HepG2 (cell line): ENCODE results near the gene POMT2. TPM values are rescaled to one million over a fixed set of nuclear protein-coding genes. Genes with fewer than 3 reads are reported as not detected.

Experiments used
- FOXC1 ChIP-seq: sonication (generic); formaldehyde crosslinking; IDR thresholded peaks from 2 replicates; pipeline ENCODE4 v1.8.0; 2022; ENCODE audit warnings: mild to moderate bottlenecking, missing genetic modification reagents, borderline replicate concordance
- GATAD2A ChIP-seq: IDR thresholded peaks from 2 replicates; pipeline ENCODE4 v1.6.1; 2016
- KMT2B ChIP-seq: IDR thresholded peaks from 2 replicates; pipeline ENCODE4 v1.6.1; 2016; ENCODE audit warnings: missing genetic modification reagents, missing compliant biosample characterization
- MTA3 ChIP-seq: sonication (generic); formaldehyde crosslinking; IDR thresholded peaks from 2 replicates; pipeline ENCODE4 v1.4.0; 2020; ENCODE audit warnings: missing genetic modification reagents
- NFIB ChIP-seq: sonication (generic); formaldehyde crosslinking; IDR thresholded peaks from 2 replicates; pipeline ENCODE4 v1.9.0; 2021; ENCODE audit warnings: missing genetic modification reagents, mild to moderate bottlenecking, borderline replicate concordance
- RBM39 ChIP-seq: fragments of 200-400 bp; formaldehyde crosslinking; IDR thresholded peaks from one replicate; pipeline ENCODE4 v1.6.1; 2018; ENCODE audit warnings: antibody characterized with exemption, mild to moderate bottlenecking, low read depth, low read length; ENCODE audit not compliant: poor library complexity, severe bottlenecking
- RFX5 ChIP-seq: IDR thresholded peaks from 2 replicates; pipeline ENCODE4 v1.6.1; 2011; ENCODE audit warnings: low read depth, low read length, improper control_type of control experiment
- STAT5B ChIP-seq: sonication (generic); formaldehyde crosslinking; IDR thresholded peaks from 2 replicates; pipeline ENCODE4 v1.4.0; 2020; ENCODE audit warnings: missing genetic modification reagents
- SYNCRIP ChIP-seq: fragments of 200-400 bp; formaldehyde crosslinking; IDR thresholded peaks from 2 replicates; pipeline ENCODE4 v1.6.1; 2018; ENCODE audit warnings: mild to moderate bottlenecking, low read depth, low read length; ENCODE audit not compliant: insufficient read depth
- TBL1XR1 ChIP-seq: fragments of 150-350 bp; IDR thresholded peaks from 2 replicates; pipeline ENCODE4 v1.6.1; 2014; ENCODE audit warnings: borderline replicate concordance, low read length; ENCODE audit not compliant: partially characterized antibody
- TGIF2 ChIP-seq: IDR thresholded peaks from 2 replicates; pipeline ENCODE4 v1.6.1; 2016; ENCODE audit warnings: control low read depth, missing compliant biosample characterization
- ZEB1 ChIP-seq: IDR thresholded peaks from 2 replicates; pipeline ENCODE4 v1.6.1; 2012; ENCODE audit warnings: mild to moderate bottlenecking, low read depth, inconsistent platforms; ENCODE audit not compliant: insufficient replicate concordance
- ZFX ChIP-seq: sonication (generic); formaldehyde crosslinking; IDR thresholded peaks from 2 replicates; pipeline ENCODE4 v1.4.0; 2020; ENCODE audit warnings: mild to moderate bottlenecking, low read depth, missing genetic modification reagents, moderate library complexity
- ZNF296 ChIP-seq: sonication (generic); formaldehyde crosslinking; conservative IDR thresholded peaks from 2 replicates; pipeline ENCODE4 v1.5.0; 2020; ENCODE audit warnings: mild to moderate bottlenecking, missing genetic modification reagents
- ZNF557 ChIP-seq: sonication (generic); formaldehyde crosslinking; IDR thresholded peaks from 2 replicates; pipeline ENCODE4 v1.4.0; 2020; ENCODE audit warnings: missing genetic modification reagents
- ZNF598 ChIP-seq: sonication (generic); formaldehyde crosslinking; IDR thresholded peaks from 2 replicates; pipeline ENCODE4 v1.5.1; 2020; ENCODE audit warnings: mild to moderate bottlenecking, missing genetic modification reagents, borderline replicate concordance
- polyA plus RNA-seq, 8 experiments: library from polyadenylated mRNA; depleted of rRNA in 3 of 8; stranded (reverse) in 7 of 8; unstranded in 1 of 8; fragments of >200 nt; fragmentation: Illumina TruSeq in 4 of 8; extraction: Trizol in 4 of 8; gene quantifications; 2 replicates each; pipeline versions ENCODE4 v1.2.1 to v1.2.3, GENCODE V29; 2011 to 2016; ENCODE audit warnings: low read depth in 4 of 8, missing spikeins in 1 of 8, mixed read lengths in 1 of 8; ENCODE audit not compliant: insufficient read depth in 1 of 8
- total RNA-seq, 5 experiments: library from RNA; depleted of rRNA; stranded (reverse); fragments of >200 nt; fragmentation: Illumina TruSeq; extraction: Trizol; gene quantifications; 2 replicates each; pipeline ENCODE4 v1.2.3, GENCODE V29; 2016; ENCODE audit warnings: low read depth in 1 of 5
- TF ChIP-seq, protein P1 (sequence below): sonication (generic); formaldehyde crosslinking; IDR thresholded peaks from 2 replicates; pipeline ENCODE4 v1.4.0; 2020; ENCODE audit warnings: mild to moderate bottlenecking, missing genetic modification reagents
- TF ChIP-seq, protein P2 (sequence below): sonication (generic); formaldehyde crosslinking; conservative IDR thresholded peaks from 2 replicates; pipeline ENCODE4 v1.4.0; 2020; ENCODE audit warnings: mild to moderate bottlenecking, missing genetic modification reagents, moderate library complexity
- TF ChIP-seq, protein P3 (sequence below): sonication (generic); formaldehyde crosslinking; IDR thresholded peaks from 2 replicates; pipeline ENCODE4 v1.4.0; 2020; ENCODE audit warnings: missing genetic modification reagents
- TF ChIP-seq, protein P4 (sequence below): sonication (generic); formaldehyde crosslinking; IDR thresholded peaks from 2 replicates; pipeline ENCODE4 v1.5.1; 2020; ENCODE audit warnings: mild to moderate bottlenecking, missing genetic modification reagents, moderate library complexity

Gene POMT2
- total and polyA plus RNA-seq, 2 of the 13 experiments (the other 11 are each of a cell fraction or from before 2014, with no cell fraction given): 15.3 to 15.9 TPM

DNA sequence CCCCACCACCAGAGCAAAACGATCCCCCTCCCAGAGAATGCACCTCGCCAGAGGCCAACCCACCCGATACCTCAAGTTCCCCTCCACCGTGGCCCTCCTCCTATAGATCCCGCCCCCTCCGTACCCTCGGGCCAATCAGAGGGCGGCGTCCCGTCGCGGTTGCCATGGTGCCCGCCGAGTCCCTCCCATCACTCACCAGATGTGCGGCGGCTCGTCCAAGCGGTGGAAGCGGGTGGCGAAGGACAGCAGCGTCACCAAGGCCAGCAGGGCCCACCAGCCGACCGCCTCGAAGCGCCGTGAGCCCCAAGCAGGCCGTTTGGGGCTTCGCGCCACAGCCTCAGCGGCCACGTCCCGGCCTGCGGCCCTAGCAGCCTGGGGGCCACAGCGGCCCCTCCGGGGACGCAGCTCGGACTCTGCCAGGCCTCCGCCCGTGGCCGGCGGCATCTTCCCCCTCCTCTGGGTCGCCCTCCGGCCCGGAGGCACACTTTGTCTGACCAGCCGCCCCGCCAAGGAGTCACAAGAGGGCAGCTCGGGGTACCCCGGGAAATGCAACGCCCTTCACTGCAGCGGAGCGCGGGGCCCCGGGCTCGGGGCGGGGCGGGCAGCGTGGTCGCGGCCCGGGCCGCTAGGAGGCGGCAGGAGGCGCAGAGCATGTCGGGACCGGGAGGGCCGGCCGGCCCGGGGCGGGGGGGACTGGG lies at the start of gene POMT2 (continued):
- TF ChIP-seq ZNF557 (CRISPR knock-in tag) (no peak), SYNCRIP (no peak), STAT5B (CRISPR knock-in tag) (no peak), FOXC1 (CRISPR knock-in tag) (0 out of 2 replicates have a peak, but pooled peaks have one; percentile 22), ZFX (CRISPR knock-in tag) (peak; percentile 91), MTA3 (CRISPR knock-in tag) (no peak), TGIF2 (CRISPR knock-in tag) (peak; percentile 46; the same call in 1 of the 2 replicates), NFIB (CRISPR knock-in tag) (no peak), ZEB1 (peak; percentile 4), KMT2B (CRISPR knock-in tag) (peak; percentile 7; the same call in 1 of the 2 replicates), TBL1XR1 (no peak), GATAD2A (CRISPR knock-in tag) (0 out of 2 replicates have a peak, but pooled peaks have one; percentile 5), ZNF598 (peak; percentile 81; the same call in 1 of the 2 replicates), RBM39 (peak; percentile 16), ZNF296 (CRISPR knock-in tag) (no peak; the same call in 1 of the 2 replicates), RFX5 (peak; percentile 35; the same call in 1 of the 2 replicates)
- TF ChIP-seq, protein P1, sequence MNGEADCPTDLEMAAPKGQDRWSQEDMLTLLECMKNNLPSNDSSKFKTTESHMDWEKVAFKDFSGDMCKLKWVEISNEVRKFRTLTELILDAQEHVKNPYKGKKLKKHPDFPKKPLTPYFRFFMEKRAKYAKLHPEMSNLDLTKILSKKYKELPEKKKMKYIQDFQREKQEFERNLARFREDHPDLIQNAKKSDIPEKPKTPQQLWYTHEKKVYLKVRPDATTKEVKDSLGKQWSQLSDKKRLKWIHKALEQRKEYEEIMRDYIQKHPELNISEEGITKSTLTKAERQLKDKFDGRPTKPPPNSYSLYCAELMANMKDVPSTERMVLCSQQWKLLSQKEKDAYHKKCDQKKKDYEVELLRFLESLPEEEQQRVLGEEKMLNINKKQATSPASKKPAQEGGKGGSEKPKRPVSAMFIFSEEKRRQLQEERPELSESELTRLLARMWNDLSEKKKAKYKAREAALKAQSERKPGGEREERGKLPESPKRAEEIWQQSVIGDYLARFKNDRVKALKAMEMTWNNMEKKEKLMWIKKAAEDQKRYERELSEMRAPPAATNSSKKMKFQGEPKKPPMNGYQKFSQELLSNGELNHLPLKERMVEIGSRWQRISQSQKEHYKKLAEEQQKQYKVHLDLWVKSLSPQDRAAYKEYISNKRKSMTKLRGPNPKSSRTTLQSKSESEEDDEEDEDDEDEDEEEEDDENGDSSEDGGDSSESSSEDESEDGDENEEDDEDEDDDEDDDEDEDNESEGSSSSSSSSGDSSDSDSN (CRISPR knock-in tag): peak; percentile 44
- TF ChIP-seq, protein P2, sequence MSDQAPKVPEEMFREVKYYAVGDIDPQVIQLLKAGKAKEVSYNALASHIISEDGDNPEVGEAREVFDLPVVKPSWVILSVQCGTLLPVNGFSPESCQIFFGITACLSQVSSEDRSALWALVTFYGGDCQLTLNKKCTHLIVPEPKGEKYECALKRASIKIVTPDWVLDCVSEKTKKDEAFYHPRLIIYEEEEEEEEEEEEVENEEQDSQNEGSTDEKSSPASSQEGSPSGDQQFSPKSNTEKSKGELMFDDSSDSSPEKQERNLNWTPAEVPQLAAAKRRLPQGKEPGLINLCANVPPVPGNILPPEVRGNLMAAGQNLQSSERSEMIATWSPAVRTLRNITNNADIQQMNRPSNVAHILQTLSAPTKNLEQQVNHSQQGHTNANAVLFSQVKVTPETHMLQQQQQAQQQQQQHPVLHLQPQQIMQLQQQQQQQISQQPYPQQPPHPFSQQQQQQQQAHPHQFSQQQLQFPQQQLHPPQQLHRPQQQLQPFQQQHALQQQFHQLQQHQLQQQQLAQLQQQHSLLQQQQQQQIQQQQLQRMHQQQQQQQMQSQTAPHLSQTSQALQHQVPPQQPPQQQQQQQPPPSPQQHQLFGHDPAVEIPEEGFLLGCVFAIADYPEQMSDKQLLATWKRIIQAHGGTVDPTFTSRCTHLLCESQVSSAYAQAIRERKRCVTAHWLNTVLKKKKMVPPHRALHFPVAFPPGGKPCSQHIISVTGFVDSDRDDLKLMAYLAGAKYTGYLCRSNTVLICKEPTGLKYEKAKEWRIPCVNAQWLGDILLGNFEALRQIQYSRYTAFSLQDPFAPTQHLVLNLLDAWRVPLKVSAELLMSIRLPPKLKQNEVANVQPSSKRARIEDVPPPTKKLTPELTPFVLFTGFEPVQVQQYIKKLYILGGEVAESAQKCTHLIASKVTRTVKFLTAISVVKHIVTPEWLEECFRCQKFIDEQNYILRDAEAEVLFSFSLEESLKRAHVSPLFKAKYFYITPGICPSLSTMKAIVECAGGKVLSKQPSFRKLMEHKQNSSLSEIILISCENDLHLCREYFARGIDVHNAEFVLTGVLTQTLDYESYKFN (CRISPR knock-in tag): peak; percentile 36; the same call in 1 of the 2 replicates
- TF ChIP-seq, protein P3, sequence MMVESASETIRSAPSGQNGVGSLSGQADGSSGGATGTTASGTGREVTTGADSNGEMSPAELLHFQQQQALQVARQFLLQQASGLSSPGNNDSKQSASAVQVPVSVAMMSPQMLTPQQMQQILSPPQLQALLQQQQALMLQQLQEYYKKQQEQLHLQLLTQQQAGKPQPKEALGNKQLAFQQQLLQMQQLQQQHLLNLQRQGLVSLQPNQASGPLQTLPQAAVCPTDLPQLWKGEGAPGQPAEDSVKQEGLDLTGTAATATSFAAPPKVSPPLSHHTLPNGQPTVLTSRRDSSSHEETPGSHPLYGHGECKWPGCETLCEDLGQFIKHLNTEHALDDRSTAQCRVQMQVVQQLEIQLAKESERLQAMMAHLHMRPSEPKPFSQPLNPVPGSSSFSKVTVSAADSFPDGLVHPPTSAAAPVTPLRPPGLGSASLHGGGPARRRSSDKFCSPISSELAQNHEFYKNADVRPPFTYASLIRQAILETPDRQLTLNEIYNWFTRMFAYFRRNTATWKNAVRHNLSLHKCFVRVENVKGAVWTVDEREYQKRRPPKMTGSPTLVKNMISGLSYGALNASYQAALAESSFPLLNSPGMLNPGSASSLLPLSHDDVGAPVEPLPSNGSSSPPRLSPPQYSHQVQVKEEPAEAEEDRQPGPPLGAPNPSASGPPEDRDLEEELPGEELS: peak; percentile 21; the same call in 1 of the 2 replicates
- TF ChIP-seq, protein P4, sequence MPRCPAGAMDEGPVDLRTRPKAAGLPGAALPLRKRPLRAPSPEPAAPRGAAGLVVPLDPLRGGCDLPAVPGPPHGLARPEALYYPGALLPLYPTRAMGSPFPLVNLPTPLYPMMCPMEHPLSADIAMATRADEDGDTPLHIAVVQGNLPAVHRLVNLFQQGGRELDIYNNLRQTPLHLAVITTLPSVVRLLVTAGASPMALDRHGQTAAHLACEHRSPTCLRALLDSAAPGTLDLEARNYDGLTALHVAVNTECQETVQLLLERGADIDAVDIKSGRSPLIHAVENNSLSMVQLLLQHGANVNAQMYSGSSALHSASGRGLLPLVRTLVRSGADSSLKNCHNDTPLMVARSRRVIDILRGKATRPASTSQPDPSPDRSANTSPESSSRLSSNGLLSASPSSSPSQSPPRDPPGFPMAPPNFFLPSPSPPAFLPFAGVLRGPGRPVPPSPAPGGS: peak; percentile 89; the same call in 1 of the 2 replicates
